ENCODE data around the gene TMEM115.

TMEM115 gene

DNA sequence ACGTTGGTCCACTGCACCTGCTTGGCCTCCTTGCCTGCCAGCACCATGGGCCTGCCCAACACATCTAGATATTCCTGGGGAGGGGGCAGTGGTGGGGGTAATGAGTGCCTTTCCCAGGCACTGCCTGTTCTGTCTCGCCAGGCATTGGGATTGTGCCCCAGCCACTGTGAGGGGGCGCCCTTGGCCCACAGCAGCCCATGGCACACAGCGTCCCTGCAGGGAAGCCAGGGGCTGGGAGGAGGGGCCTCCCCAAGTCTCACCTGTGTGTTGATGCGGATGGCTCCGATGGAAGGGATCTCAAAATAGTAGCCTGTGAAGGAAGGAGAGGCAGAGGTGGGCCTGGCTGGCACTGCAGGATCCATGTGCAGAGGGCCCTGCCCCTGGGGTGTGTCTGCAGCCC is 18.7 kb upstream of the TMEM115 start:
- no peak for DNase-seq (ENCODE audit: low read depth)

DNA sequence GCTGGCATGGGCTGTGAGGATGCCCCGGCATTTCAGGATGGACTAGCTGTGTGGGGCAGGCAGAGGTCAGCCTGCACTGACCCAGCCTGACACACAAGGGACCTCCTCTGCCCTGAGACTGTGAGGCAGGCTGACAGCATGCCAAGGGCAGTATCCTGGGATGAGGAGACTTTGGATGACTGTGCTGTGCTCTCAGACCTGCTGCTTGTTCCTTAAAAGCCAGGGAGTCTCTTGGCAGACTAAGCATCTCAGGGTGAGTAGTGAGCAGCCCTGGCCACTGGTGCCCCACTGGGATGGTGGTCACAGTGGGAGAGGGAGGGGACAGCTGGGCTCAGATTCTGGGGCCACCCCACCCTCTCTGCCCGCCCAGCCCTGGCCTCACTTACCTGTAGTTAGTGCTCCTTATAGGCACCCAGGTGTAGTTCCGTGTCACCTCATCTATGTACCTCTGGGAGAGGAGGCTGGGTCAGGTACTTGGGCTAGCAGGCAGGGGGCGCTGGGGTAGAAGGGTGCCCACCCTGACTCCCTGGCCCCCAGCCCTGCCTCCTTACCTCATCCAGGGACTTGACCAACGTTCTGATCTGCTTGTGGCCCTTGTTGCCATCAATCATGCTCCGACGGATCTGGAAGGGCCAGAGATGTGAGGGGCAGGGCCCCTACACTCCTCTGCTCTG is 16.1 kb upstream of the TMEM115 start:
- DNase-seq (ENCODE audit: low read depth), result no peak

- DNase-seq (ENCODE audit: low read depth), result no peak
Measured at GRCh38 chr3:50374363-50375257, 15.3 kb upstream of the TMEM115 start.

GRCh38 chr3:50373146-50374051 is 14.1 kb upstream of the TMEM115 start:
- DNase-seq (ENCODE audit: low read depth), result no peak

DNA sequence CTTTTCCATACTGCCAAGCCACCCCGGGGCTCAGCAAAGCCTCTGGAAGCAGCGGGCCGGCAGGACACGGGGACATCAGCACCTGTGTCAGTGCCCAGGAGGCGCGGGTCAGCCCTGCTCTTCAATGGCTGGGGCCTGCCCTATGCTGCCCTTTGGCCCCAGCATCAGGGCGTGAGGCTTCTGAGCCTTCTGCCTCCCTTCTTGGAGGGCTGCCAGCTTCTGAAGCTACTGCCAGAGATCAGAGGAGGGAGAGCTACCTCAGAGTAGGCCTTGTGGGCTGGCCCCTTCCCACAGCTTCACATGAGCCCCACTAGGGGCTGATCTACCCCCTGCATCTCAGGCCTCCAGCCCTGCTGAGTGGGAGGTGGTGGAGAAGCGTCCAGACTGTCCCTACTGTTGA is 13.0 kb upstream of the TMEM115 start:
- DNase-seq (ENCODE audit: low read depth), result no peak

DNA sequence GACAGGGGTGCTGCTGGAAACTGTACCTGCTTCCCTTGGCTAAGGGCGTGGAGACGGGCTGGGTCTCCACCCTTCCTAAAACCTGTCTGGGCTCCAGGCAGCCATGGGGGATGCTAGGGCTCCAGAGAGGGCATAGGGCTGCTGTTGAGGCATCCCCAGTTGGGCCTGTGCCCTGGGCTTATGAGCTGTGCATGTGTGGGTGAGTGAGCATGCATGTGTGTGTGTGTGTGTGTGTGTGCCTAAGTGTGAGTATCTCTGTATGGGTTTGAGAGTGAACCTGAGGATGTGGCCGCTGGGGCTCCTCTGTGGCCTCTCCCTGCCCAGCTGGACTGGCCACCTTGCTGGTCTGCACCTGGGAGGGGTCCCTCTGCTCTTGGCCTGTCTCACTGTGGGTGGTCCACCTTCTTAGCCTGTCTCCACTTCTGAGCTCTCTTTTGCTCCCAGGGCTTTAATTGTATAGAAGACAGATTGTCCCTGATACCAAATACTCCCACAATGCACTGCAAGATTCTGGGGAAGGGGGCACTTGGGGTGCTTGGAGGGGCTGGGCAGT is 11.9 kb upstream of the TMEM115 start:
- no peak for DNase-seq (ENCODE audit: low read depth)

DNA sequence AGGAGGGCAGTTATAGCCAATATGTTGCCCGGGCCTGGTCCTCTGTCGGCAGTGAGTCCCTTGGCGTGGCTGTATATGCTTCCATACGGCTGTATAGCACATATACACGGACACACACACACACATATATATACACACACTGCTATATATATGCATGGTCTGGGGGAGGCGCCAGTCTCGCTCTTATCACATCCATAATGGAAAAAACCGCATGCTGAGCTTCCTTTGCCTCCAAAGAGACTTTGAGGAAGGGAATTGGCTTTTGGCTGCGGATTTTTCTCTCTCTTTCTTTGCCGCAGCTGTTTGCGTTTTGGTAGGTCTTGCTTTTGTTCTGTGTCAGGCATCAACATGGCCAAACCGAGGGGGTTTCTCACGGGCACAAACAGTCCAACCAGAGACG is 11.3 kb upstream of the TMEM115 start:
- DNase-seq (ENCODE audit: low read depth), result no peak

DNA sequence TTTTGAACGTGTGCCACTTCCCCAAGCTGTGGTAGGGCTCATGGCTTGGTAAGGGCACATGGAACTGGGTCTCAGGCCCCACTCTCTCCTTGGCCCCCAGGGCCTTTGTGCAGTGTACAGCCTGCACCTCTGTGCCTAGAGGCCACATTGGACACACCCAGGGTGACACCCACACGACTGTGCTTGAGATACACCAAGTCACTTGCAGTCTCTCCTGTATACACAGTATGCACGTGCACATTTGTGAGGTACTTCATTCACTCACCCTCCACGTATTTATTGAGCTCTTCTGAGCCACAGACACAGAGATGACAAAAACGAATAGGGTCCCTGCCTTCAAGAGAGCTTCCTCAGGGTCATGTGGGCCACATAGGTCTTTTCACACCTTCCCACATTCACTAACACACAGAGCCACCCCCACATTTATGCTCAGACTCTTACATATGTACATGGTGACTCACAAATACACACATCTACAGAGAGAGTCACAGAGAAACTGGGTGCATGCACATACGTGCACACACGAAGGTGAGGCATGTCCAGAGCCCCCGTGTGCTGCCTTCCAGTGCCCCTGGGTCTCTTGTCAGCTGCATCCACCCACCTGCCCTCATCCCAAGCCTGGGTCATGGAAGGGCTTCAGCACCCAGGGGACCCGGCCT is 9.8 kb upstream of the TMEM115 start:
- no peak for DNase-seq (ENCODE audit: low read depth)

GRCh38 chr3:50365842-50366220 is 6.5 kb upstream of the TMEM115 start:
- no peak for DNase-seq (ENCODE audit: low read depth)

DNA sequence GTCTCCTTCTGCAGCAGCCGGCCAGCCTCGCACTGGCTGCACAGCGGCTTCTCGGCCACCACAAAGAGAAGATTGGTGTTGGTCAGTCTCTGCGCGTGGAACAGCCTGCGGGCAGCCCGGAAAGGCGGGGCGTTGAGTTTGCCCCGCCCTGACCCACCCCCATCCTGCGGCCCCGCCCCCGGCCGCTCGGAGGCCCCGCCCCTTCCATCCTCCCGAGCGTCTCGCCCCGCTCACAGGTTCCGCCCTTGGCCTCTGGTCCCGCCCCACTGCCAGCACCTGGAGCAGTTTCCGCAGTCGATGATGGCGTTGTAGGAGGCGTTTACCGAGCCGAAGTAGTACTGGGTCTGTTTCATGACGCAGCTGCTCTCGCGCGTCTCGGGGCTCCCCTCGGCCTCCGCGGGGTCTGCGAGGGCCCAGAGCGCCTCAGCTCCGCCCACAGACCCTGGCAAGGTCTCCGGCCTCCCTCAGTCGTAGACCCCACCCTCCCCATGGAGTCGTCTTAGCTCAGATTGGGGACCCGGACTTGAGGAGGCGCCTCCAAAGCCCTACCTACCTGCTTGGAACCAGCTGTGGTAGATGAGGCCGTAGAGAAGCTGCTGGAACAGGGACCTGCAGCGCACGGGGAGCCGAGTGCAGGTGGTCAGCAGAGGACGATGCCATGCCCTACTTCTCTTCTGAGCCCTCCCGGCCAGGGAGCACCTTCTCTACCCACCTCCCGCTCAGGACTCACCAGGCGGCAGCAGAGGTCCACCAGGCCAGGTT is 5.9 kb upstream of the TMEM115 start:
- peak; percentile 88 for DNase-seq (ENCODE audit: low read depth)

GRCh38 chr3:50364573-50365079 is 5.3 kb upstream of the TMEM115 start:
- DNase-seq (ENCODE audit: low read depth), result no peak

GRCh38 chr3:50359760-50360110 is 414 bp upstream of the TMEM115 start:
- no peak for DNase-seq (ENCODE audit: low read depth)

GRCh38 chr3:50358355-50358910 is 888 bp downstream of the TMEM115 start:
- no peak for DNase-seq (ENCODE audit: low read depth)

DNA sequence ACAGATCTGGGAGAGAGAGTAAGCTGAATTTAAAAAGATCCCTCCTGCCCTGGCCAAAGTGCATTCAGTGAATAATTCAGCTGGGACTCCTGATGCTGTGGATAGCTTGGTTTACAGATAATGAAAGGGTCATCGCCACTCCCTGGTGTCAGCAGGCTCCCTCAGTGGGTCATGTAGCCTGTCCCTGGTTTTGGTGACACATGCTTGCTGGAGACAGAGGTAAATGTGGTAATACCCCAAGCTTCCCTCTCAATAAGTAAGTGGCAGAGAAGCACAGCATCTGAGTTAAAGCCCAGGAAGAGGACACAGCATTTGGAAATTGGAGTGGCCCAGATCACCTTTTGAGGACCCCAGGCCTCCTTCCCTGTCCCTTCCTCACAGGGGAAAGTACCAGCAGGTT is 1.8 kb downstream of the TMEM115 start:
- no peak for DNase-seq (ENCODE audit: low read depth)

DNA sequence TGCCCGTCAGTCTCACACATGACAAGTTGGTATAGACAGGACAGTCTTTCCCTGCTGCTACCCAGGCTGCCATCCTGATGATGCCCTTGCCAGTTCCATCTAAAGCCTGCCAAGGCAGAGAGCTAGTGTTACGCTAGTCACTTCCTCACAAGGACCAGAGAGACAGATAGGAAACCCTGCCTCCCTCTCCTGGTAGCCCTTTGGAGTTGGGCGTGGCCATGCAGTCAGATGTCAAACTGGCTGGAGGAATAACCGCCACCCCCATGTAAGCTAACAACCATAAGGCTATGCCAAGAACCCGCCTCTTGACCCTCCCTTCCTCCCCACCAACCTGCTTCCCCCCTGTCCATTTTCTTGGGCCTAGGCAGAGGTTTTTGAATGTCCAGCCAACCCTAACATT is 2.8 kb downstream of the TMEM115 start:
- DNase-seq (ENCODE audit: low read depth), result no peak

GRCh38 chr3:50355829-50356552 is 3.3 kb downstream of the TMEM115 start:
- DNase-seq (ENCODE audit: low read depth), result no peak

DNA sequence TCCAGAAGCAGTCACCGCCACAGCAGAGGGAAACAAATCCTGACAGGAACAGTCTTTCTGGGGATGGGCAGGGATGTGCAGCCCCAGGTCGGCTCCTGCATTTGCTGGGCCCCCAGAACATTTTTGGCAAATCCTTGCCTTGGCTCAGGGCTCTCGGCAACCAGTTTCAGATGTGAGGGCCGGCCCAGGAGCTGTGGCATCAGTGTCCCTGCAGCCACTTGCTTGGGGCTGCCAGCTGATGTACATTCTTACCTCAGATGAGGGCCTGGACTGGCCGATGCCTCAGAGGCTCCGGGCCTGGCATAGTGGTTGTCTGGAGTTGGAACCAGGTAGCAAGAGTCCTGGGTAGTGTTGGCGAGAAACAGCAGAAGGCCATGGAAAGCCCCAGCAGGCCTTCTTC is 4.5 kb downstream of the TMEM115 start:
- no peak for DNase-seq (ENCODE audit: low read depth)

DNA sequence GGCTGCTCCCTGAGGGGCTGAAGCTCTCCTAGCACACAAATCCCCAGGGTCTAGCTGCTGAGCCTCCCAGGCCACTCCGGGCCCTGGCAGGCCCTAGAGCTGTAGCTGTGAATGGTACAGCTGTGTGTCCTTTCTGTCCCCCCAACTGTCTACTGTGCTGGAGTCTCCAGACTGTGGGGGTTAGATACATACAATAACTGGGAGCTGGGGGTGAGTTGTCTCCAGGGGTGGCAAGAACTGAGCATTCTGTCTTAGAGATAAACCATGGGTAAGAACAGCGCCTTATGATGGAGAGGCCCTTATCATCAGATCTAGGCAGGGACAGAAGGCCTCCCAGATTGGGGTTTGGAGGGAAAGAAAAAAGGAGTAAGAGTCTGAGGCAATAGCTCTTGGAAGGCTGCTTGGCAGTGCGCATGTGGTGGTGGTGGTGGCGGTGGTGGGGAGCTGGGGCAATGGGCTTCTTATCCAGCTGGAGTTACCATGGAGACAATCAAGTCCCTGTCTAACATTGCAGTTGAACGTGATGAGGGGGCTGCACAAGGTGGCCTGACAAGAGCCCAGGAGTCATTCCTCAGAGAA is 5.0 kb downstream of the TMEM115 start:
- DNase-seq (ENCODE audit: low read depth), result no peak

GRCh38 chr3:50353245-50354004 is 5.9 kb downstream of the TMEM115 start:
- no peak for DNase-seq (ENCODE audit: low read depth)

All from activated T-helper 9 cell treated with anti-CD3 and anti-CD28 coated beads, Interleukin-2, amount 50 U/mL, for 16 hours (primary cell).